GM18499 (cell line): Measurements from ENCODE around the gene EGLN2.
"Not testable (repeated sequence)": the region's sequence is repeated elsewhere in the genome, so short reads cannot be mapped to it uniquely, and the experiment has no call there.

Source experiments
- ATAC-seq: cut with Tn5 transposase; IDR thresholded peaks from one replicate; pipeline ENCODE4 v1.9.1; 2021; ENCODE audit warnings: moderate number of reproducible peaks; ENCODE audit not compliant: insufficient read depth, unreplicated experiment

Gene EGLN2

DNA sequence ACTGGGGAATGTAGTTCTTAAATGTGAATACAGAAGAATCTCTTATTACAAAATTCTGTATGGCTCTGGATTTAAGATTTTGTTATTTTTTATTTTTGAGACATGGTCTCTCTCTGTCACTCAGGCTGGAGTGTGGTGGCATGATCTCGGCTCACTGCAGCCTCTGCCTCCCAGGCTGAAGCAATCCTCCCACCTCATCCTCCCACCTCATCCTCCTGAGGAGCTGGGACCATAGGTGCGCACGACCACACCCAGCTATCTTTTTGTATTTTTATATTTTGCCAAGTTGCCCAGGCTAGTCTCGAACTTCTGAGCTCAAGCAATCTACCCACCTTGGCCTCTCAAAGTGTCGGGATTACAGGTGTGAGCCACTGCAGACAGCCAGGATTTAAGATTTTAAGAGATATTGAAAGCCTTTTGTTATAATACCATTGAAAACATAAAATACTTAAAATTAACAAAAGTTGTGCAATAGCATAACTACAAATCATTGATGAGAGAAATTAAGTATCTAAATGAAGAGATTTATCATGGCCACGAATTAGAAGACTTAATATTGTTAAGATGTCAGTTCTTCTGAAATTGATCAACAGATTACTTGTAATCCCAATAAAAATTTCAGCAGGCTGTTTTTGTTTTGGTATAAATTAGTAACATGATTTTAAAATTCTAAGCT lies 37.9 kb downstream of the EGLN2 start:
- ATAC-seq = no peak

- ATAC-seq = not testable (repeated sequence)
These were observed 39.5 kb downstream of the EGLN2 start for GRCh38 chr19:40838477-40838876.

GRCh38 chr19:40842012-40842411 lies 43.0 kb downstream of the EGLN2 start:
- ATAC-seq = not testable (repeated sequence)

DNA sequence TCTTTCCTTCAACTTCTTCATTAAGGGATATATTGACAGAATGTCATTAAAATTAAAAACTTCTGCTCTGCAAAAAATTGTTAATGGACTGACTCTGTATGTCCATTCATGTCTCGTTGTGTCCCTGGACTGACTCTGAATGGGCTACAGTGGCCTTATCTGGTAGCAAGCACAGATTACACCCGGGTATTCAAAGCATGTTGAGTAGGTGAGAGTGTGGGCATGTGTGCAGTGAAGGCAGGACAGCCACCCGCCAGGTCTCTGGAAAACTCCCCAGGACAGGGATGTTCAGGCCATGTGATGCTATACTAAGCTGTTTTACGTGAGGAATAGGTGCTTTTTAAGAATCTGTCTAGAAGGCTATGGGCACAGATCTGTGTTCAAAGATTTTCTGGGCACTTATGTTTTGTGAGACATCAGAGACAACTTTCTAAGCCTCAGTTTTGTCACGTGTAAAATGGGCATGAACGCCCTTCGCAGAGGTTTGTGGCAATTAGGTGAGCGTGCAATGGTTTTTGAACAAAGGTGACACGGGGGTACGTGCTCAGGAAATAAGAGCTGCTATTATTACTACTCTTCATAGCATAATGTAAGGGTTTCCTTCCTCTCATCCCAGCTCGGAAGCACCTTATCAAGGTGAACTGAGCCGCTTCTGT lies 44.1 kb downstream of the EGLN2 start:
- ATAC-seq = not testable (repeated sequence)

DNA sequence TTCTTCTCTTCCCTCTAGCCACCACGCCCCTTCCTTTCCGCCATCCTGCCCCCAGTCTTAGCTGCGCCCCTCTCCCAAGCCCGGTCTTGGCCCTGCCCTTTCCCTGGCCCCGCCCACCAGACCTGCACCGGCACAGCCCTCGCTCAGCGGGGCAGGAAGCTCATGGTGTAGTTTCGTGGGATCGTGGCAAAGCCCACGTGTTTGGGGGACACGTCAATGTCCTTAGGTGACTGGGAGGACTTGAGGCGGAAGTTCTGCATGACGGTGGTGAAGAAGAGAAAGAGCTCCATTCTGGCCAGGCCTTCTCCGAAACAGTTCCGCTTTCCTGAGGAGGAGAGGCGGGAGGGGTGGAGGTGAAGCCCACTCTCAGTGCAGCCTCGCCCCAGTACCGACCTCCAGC lies 44.7 kb downstream of the EGLN2 start:
- not testable (repeated sequence) for ATAC-seq

GRCh38 chr19:40846722-40847121 lies 47.7 kb downstream of the EGLN2 start:
- not testable (repeated sequence) for ATAC-seq

DNA sequence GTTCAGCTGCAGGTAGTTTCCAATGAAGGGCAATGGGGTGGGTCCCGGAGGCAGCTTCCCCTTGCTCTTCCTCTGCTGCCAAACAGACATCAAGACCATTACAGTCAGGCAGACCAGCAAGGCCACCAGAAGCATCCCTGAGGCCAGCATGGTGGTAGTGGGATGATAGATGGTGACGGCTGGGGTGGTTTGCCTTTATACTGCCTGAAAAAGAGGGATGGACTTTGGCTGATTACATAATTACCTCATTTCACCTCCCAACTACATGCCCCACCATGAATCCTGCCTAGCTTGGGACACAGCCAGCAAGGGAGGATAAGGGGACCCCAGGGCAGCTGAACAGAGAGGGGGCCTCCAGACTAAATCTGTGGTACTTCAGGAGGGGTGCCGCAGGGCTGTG lies 51.3 kb downstream of the EGLN2 start, which contains the start of gene CYP2A6:
Gene CYP2A6 (minus strand): TSS at position 171 of the 400 bp plus-strand sequence. CDS start 21 bp downstream, at position 150.
- ATAC-seq = not testable (repeated sequence)

DNA sequence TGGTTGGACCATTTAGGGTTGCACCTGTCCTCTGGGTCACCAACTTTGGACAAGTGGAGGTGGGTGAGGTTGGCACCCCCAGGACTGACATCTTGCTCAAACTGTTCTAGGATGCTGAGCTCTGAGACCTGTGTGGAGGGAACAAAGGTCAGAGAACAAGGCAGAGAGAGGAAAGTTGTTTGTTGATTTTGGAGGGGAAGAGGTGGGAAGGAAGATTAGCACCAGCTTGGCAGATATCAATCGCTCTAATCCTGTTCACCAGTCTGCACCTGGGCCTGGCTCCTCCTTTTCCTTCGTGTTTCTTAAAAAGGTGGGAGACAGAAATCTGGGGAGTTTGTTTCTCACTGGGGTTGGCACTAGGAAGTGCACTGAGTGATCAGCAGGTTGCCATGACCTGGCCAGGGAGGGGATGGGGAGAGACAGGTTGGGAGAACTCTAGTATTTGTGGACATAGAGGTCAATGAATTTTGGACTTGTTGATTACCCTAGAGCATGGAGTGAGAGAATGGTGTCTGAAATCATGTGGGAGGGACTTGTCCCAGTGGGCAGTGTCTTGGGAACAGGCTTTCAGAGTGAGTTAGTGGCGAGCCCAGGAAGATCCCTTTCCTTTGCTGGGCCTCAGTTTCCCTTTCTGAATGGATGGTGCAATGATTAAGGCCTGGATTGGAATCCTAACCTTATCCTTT lies 53.6 kb downstream of the EGLN2 start:
- not testable (repeated sequence) for ATAC-seq
